Measurements from ENCODE around the gene TOGARAM2.

The TOGARAM2 gene

GRCh38 chr2:28981016-28981441 lies at the start of gene TOGARAM2:
Gene TOGARAM2 (plus strand): TSS chr2:28981298. CDS start chr2:28994835, 13,537 bp downstream.
- peak; percentile 24 for DNase-seq (ENCODE audit: low read depth)

- DNase-seq (ENCODE audit: low read depth): no peak
Observed at GRCh38 chr2:28934769-28935168, 46.3 kb upstream of the TOGARAM2 start.

GRCh38 chr2:28941008-28941407 lies 40.1 kb upstream of the TOGARAM2 start:
- no peak for DNase-seq (ENCODE audit: low read depth)

GRCh38 chr2:28944535-28945248 lies 36.4 kb upstream of the TOGARAM2 start:
- DNase-seq (ENCODE audit: low read depth): no peak

GRCh38 chr2:28948160-28948559 lies 32.9 kb upstream of the TOGARAM2 start:
- no peak for DNase-seq (ENCODE audit: low read depth)

- no peak for DNase-seq (ENCODE audit: low read depth)
Observed at GRCh38 chr2:28949190-28949589, 31.9 kb upstream of the TOGARAM2 start.

- DNase-seq (ENCODE audit: low read depth): no peak
Observed at GRCh38 chr2:28949617-28950305, 31.3 kb upstream of the TOGARAM2 start.

- no peak for DNase-seq (ENCODE audit: low read depth)
Observed at GRCh38 chr2:28950941-28951630, 30.0 kb upstream of the TOGARAM2 start.

- peak; percentile 42 for DNase-seq (ENCODE audit: low read depth)
Observed at GRCh38 chr2:28951910-28952835, 28.9 kb upstream of the TOGARAM2 start.

GRCh38 chr2:28952836-28953211 lies 28.3 kb upstream of the TOGARAM2 start:
- no peak for DNase-seq (ENCODE audit: low read depth)

GRCh38 chr2:28955467-28955866 lies 25.6 kb upstream of the TOGARAM2 start:
- DNase-seq (ENCODE audit: low read depth): no peak

GRCh38 chr2:28956415-28956826 lies 24.7 kb upstream of the TOGARAM2 start:
- DNase-seq (ENCODE audit: low read depth): peak; percentile 65

- peak; percentile 48 for DNase-seq (ENCODE audit: low read depth)
Observed at GRCh38 chr2:28956890-28957289, 24.2 kb upstream of the TOGARAM2 start.

- peak; percentile 81 for DNase-seq (ENCODE audit: low read depth)
Observed at GRCh38 chr2:28958689-28959088, 22.4 kb upstream of the TOGARAM2 start.

- DNase-seq (ENCODE audit: low read depth): no peak
Observed at GRCh38 chr2:28960401-28960800, 20.7 kb upstream of the TOGARAM2 start.

- DNase-seq (ENCODE audit: low read depth): no peak
Observed at GRCh38 chr2:28962505-28962904, 18.6 kb upstream of the TOGARAM2 start.

- no peak for DNase-seq (ENCODE audit: low read depth)
Observed at GRCh38 chr2:28970464-28971160, 10.5 kb upstream of the TOGARAM2 start.

GRCh38 chr2:28972778-28973335 lies 8.2 kb upstream of the TOGARAM2 start:
- DNase-seq (ENCODE audit: low read depth): no peak

GRCh38 chr2:28974252-28974651 lies 6.8 kb upstream of the TOGARAM2 start:
- no peak for DNase-seq (ENCODE audit: low read depth)

- no peak for DNase-seq (ENCODE audit: low read depth)
Observed at GRCh38 chr2:28975671-28976070, 5.4 kb upstream of the TOGARAM2 start.

GRCh38 chr2:28976584-28976983 lies 4.5 kb upstream of the TOGARAM2 start:
- peak; percentile 67 for DNase-seq (ENCODE audit: low read depth)
